CD4-positive, alpha-beta T cell (primary cell): ENCODE results near the gene RUNX1. TPM values are rescaled to one million over a fixed set of nuclear protein-coding genes. Genes with fewer than 3 reads are reported as not detected.

Experiments
- ATAC-seq: fragments of 200-7000 bp; cut with Tn5 transposase; one replicate; pipeline ENCODE4 v1.10.0; 2022; ENCODE audit warnings: mild to moderate bottlenecking; ENCODE audit not compliant: poor library complexity
- CTCF ChIA-PET: fragments of 350-600 bp; sonication (Branson Sonifier 250); formaldehyde crosslinking; loops from one replicate; lab custom pipeline; 2021; ENCODE audit warnings: antibody characterized with exemption, inconsistent platforms; lab: Charles Lee
- POLR2A ChIA-PET: fragments of 350-600 bp; sonication (Branson Sonifier 250); formaldehyde crosslinking; loops from one replicate; lab custom pipeline; 2021; ENCODE audit warnings: antibody characterized with exemption, inconsistent platforms; lab: Charles Lee
- DNase-seq, 14 experiments: peaks; one replicate each; pipeline ENCODE4 v3.0.0-alpha.2; 2013 to 2020; ENCODE audit warnings: mixed read lengths in 2 of 14
- H3K27ac ChIP-seq, 2 donors: one replicate each; pipeline versions ENCODE4 v1.5.1 to v1.7.0; 2013; ENCODE audit warnings: low read length in 2 of 2, low read depth in 1 of 2, mild to moderate bottlenecking in 1 of 2
- H3K27me3 ChIP-seq, 2 experiments: 1 replicate in 1 of 2; 2 replicates in 1 of 2; pipeline versions ENCODE4 v1.6.1 to v1.7.0; 2013; ENCODE audit warnings: low read length in 2 of 2, control low read depth in 1 of 2, mild to moderate bottlenecking in 1 of 2, moderate library complexity in 1 of 2; ENCODE audit not compliant: insufficient read depth in 2 of 2, control insufficient read depth in 1 of 2
- H3K36me3 ChIP-seq: one replicate; pipeline ENCODE4 v1.6.1; 2013; ENCODE audit warnings: low read length, control low read depth; ENCODE audit not compliant: insufficient read depth
- H3K4me1 ChIP-seq: one replicate; pipeline ENCODE4 v1.6.1; 2013; ENCODE audit warnings: low read length, control low read depth; ENCODE audit not compliant: insufficient read depth
- H3K4me3 ChIP-seq: one replicate; pipeline ENCODE4 v1.5.1; 2013; ENCODE audit warnings: mild to moderate bottlenecking, low read length, moderate library complexity
- H3K9me3 ChIP-seq, 2 experiments: 1 replicate in 1 of 2; 2 replicates in 1 of 2; pipeline versions ENCODE4 v1.6.1 to v1.7.0; 2013; ENCODE audit warnings: low read length in 2 of 2, mild to moderate bottlenecking in 2 of 2, control low read depth in 1 of 2, moderate library complexity in 1 of 2; ENCODE audit not compliant: control insufficient read depth in 1 of 2, insufficient read depth in 1 of 2
- H3K27ac Mint-ChIP-seq: one replicate; pipeline ENCODE4 v1.8.0; 2020; ENCODE audit warnings: mixed read lengths
- H3K27me3 Mint-ChIP-seq: one replicate; pipeline ENCODE4 v1.8.0; 2021; ENCODE audit warnings: mixed read lengths
- H3K36me3 Mint-ChIP-seq: one replicate; pipeline ENCODE4 v1.8.0; 2021; ENCODE audit warnings: low read depth, mixed read lengths
- H3K4me1 Mint-ChIP-seq: one replicate; pipeline ENCODE4 v1.8.0; 2021; ENCODE audit warnings: low read depth, mixed read lengths
- H3K4me3 Mint-ChIP-seq: one replicate; pipeline ENCODE4 v1.8.0; 2020; ENCODE audit warnings: mild to moderate bottlenecking, mixed read lengths
- H3K9me3 Mint-ChIP-seq: one replicate; pipeline ENCODE4 v1.8.0; 2020; ENCODE audit warnings: mixed read lengths
- CTCF ChIP-seq: fragments of 200-600 bp; IDR thresholded peaks from one replicate; pipeline ENCODE4 v1.8.0; 2022; ENCODE audit warnings: antibody characterized with exemption, mild to moderate bottlenecking
- intact Hi-C, 2 experiments: fragments of 100-400 bp; cut with DNase I in 1 of 2; cut with micrococcal nuclease in 1 of 2; formaldehyde crosslinking; loops; one replicate each; pipeline versions ENCODE4 v1.15.1 to v1.9.0; 2023 to 2025; cut with DNase I, micrococcal nuclease
- total RNA-seq, 174 experiments: library from RNA in 2 of 174; stranded (reverse) in 2 of 174; gene quantifications; one replicate each; pipeline ENCODE4 v1.2.3 and lab custom pipeline; 2021 to 2026

The RUNX1 gene
- total RNA-seq, 2 experiments from 2014 or later: 71.7 to 74.3 TPM

DNA sequence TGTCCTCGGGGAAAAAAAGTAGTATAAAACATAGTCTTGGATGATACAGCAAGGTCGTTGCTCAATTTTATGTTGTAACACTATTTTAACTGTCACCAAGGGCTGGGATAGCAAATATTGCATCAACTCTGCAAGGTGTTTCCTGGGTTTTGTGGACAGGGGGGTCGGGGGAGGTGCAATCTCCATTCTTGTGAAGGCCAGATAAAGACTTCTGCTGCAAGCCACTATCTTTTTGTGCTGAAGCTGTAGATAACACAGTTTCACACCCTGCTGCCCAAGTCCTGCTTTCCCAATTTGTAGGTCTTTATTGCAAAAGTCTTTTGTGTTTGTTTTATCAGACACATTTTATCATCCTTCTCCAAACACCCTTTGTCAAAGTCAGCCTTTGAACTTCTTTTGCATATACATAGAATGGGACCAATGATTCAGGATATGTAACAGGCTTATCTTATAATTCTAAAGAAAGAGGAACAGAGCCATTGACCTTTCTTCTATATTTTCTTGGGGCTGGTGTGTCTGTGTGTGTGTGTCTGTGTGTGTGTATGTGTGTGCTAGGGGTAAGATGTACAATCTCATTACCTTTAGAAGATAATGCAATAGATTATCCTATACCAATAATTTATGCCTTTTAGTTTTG, 140.6 kb downstream of the RUNX1 start:
- H3K4me1 ChIP-seq: peaks cover 41% of the 10 kb centered on the region
- H3K27ac Mint-ChIP-seq: peak overlapping the region; percentile 65
- H3K27ac ChIP-seq: no peak overlapping the region
- peaks cover 97% of the 10 kb centered on the region for H3K4me1 Mint-ChIP-seq
- ChIA-PET CTCF (no interaction called here), POLR2A (interaction anchor here (1.0 kb wide), 1 partner anchor 16 kb away, joined by 4 read pairs; no protein-coding TSS in a partner anchor)
- intact Hi-C loops: no loop called here
- no peaks in the 10 kb centered on the region for H3K27me3 ChIP-seq
- H3K36me3 ChIP-seq: peaks cover 12% of the 10 kb centered on the region
- no peaks in the 10 kb centered on the region for H3K27me3 Mint-ChIP-seq
- no peak overlapping the region for H3K4me3 Mint-ChIP-seq
- peaks cover 22% of the 10 kb centered on the region for H3K36me3 Mint-ChIP-seq
- TF ChIP-seq CTCF: no peak
- ATAC-seq: no peak
- H3K9me3 ChIP-seq: no peaks in the 10 kb centered on the region
- no peaks in the 10 kb centered on the region for H3K9me3 Mint-ChIP-seq
- DNase-seq: peak in 2 of 14 experiments; percentile 21 to 26
- no peak overlapping the region for H3K4me3 ChIP-seq

DNA sequence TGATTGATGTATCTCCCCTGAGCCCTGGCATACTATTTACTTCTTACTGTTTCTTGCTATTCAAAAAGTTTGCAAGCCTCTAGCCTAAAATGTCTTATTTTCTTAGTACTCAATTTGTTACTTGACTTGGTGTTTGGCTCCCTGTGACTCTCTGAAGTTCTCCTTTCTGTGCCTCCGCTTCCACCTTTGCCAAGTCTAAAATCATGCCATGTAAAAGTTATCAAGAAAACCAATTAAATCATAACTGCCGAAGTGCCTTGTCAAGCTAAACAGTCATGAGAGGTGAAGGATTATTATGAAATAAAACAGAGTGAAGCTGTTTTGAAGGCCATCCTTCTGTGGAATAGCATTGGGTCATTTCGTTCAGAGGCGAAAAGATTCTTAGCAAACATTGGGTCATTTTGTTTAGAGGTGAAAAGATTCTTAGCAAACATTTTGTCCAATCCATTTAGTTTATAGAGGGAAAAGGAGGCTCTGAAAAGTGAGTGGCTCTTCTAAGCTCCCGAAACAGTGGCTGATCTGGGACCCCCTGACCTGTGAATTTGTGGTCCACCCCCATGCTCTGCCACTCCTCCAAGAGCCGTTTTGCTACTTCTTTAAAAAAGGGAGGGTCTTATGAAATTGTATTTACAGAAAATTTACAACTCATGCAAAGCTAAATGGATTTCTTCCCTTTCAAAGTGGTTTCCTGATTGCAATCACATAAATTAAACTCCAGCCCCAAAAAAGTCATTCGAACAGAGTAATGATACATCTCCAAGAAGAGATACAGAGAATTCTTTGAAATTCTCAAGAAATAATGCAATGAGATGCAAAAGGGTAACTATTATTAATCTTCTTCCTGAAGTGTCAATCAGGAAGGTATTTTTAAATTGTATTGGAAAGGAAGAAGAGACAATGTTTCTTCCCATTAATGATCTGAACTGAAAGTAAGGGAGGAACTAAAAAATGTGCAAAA, 141.4 kb downstream of the RUNX1 start:
- Histone ChIP-seq H3K9me3 (no peaks in the 10 kb centered on the region), H3K4me1 (peaks cover 38% of the 10 kb centered on the region), H3K27ac (no peak overlapping the region), H3K27me3 (no peaks in the 10 kb centered on the region), H3K36me3 (peaks cover 12% of the 10 kb centered on the region), H3K4me3 (no peak overlapping the region)
- no peaks in the 10 kb centered on the region for H3K9me3 Mint-ChIP-seq
- DNase-seq (no peak), ATAC-seq (no peak)
- POLR2A ChIA-PET: interaction anchor here (1.0 kb wide), 1 partner anchor 15 kb away, joined by 4 read pairs; no protein-coding TSS in a partner anchor
- peaks cover 23% of the 10 kb centered on the region for H3K36me3 Mint-ChIP-seq
- H3K27me3 Mint-ChIP-seq: no peaks in the 10 kb centered on the region
- H3K4me1 Mint-ChIP-seq: peaks cover 90% of the 10 kb centered on the region
- no peak for TF ChIP-seq CTCF
- intact Hi-C loops: no loop called here
- H3K27ac Mint-ChIP-seq: peak overlapping the region; percentile 65
- H3K4me3 Mint-ChIP-seq: no peak overlapping the region
- CTCF ChIA-PET: no interaction called here

DNA sequence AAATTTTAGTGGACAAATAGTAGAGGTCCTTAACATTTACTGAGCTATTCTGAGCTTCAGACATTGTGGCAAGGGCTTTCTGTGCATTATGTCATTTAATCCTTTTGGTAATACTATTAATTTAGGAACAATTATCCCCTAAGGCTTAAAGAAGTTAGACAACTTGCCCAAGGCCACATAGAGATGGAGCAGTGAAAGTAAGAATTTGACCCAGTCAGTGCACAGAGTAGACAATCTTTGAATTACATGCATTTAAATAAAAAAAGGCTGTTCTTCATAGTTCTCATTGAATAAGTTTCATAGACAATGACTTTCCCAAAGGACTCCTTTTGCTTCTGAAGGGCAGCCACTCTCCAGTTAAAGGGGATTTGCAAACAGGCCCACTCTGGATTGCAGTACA, 142.7 kb downstream of the RUNX1 start:
- Mint-ChIP-seq H3K9me3 (no peaks in the 10 kb centered on the region), H3K27me3 (no peaks in the 10 kb centered on the region), H3K36me3 (peaks cover 25% of the 10 kb centered on the region), H3K4me1 (peaks cover 79% of the 10 kb centered on the region), H3K4me3 (no peak overlapping the region), H3K27ac (peak overlapping the region; percentile 65)
- Histone ChIP-seq H3K9me3 (no peaks in the 10 kb centered on the region), H3K27me3 (no peaks in the 10 kb centered on the region), H3K27ac (no peak overlapping the region), H3K4me3 (no peak overlapping the region), H3K36me3 (peaks cover 12% of the 10 kb centered on the region), H3K4me1 (peaks cover 26% of the 10 kb centered on the region)
- CTCF ChIA-PET: interaction anchor here (1.9 kb wide), 1 partner anchor 17 kb away, joined by 5 read pairs; no protein-coding TSS in a partner anchor
- DNase-seq: no peak
- intact Hi-C loops: no loop called here
- POLR2A ChIA-PET: interaction anchor here (0.9 to 2.0 kb wide), 2 partner anchors 28 to 67 kb away, joined by 3 to 6 read pairs; no protein-coding TSS in a partner anchor
- no peak for TF ChIP-seq CTCF
- ATAC-seq: no peak
